ENCODE results near the gene AGAP1. TPM values are rescaled to one million over a fixed set of nuclear protein-coding genes. Genes with fewer than 3 reads are reported as not detected.

AGAP1 gene
- total RNA-seq, 1 donor from 2014 or later, result 39.4 TPM

- H3K27me3 Mint-ChIP-seq (ENCODE audit: low read depth, unreplicated experiment), result peaks cover 2% of the 10 kb centered on the region
- Histone ChIP-seq H3K79me2 (ENCODE audit: insufficient read depth, low read length) (no peaks in the 10 kb centered on the region), H3K9ac (ENCODE audit: low read length) (no peak overlapping the region), H3K27me3 (ENCODE audit: insufficient read depth, low read length) (no peaks in the 10 kb centered on the region), H3K4me2 (ENCODE audit: low read length) (no peak overlapping the region), H3K9me3 (ENCODE audit: insufficient read depth, low read depth, low read length) (no peaks in the 10 kb centered on the region), H3K4me3 (ENCODE audit: insufficient read depth, low read depth, low read length) (no peak overlapping the region), H3K4me1 (ENCODE audit: insufficient read depth, low read length) (no peaks in the 10 kb centered on the region), H3K36me3 (ENCODE audit: insufficient read depth, low read length) (no peaks in the 10 kb centered on the region), H4K20me1 (ENCODE audit: insufficient read depth, low read length) (peaks cover 82% of the 10 kb centered on the region), H2AFZ (ENCODE audit: low read depth, low read length) (no peak overlapping the region), H3K27ac (ENCODE audit: low read depth, low read length) (no peak overlapping the region)
- no peak for FAIRE-seq
- no peak overlapping the region for H3K4me3 Mint-ChIP-seq (ENCODE audit: unreplicated experiment)
- no peak for DNase-seq (ENCODE audit: low read depth)
- TF ChIP-seq EZH2 (IDR thresholded peaks at IDR 0.05; ENCODE audit: insufficient read depth, low read length) (no peak), CTCF (IDR thresholded peaks at IDR 0.05; ENCODE audit: insufficient read depth, low read depth, low read length) (no peak)
- peaks cover 2% of the 10 kb centered on the region for H3K9me3 Mint-ChIP-seq (ENCODE audit: unreplicated experiment)
- H3K27ac Mint-ChIP-seq (ENCODE audit: unreplicated experiment), result no peak overlapping the region
- H3K4me1 Mint-ChIP-seq (ENCODE audit: low read depth, unreplicated experiment), result peaks cover 4% of the 10 kb centered on the region
- H3K36me3 Mint-ChIP-seq (ENCODE audit: low read depth, unreplicated experiment), result peaks cover 9% of the 10 kb centered on the region
Observed at GRCh38 chr2:235598026-235598425, 104.2 kb downstream of the AGAP1 start.

- H3K27ac ChIP-seq (ENCODE audit: low read depth, low read length), result no peak overlapping the region
Observed at GRCh38 chr2:235598532-235599531, 105.0 kb downstream of the AGAP1 start.

More at GRCh38 chr2:235598532-235599531, 105.0 kb downstream of the AGAP1 start:
- Mint-ChIP-seq H3K27me3 (ENCODE audit: low read depth, unreplicated experiment) (peaks cover 2% of the 10 kb centered on the region), H3K9me3 (ENCODE audit: unreplicated experiment) (peaks cover 4% of the 10 kb centered on the region), H3K36me3 (ENCODE audit: low read depth, unreplicated experiment) (peaks cover 9% of the 10 kb centered on the region), H3K27ac (ENCODE audit: unreplicated experiment) (no peak overlapping the region), H3K4me3 (ENCODE audit: unreplicated experiment) (no peak overlapping the region), H3K4me1 (ENCODE audit: low read depth, unreplicated experiment) (peaks cover 4% of the 10 kb centered on the region)
- H4K20me1 ChIP-seq (ENCODE audit: insufficient read depth, low read length), result peaks cover 83% of the 10 kb centered on the region
- H2AFZ ChIP-seq (ENCODE audit: low read depth, low read length), result no peak overlapping the region
- no peaks in the 10 kb centered on the region for H3K9me3 ChIP-seq (ENCODE audit: insufficient read depth, low read depth, low read length)
- no peak overlapping the region for H3K9ac ChIP-seq (ENCODE audit: low read length)
- FAIRE-seq (no peak), DNase-seq (ENCODE audit: low read depth) (no peak)
- no peaks in the 10 kb centered on the region for H3K4me1 ChIP-seq (ENCODE audit: insufficient read depth, low read length)
- H3K4me3 ChIP-seq (ENCODE audit: insufficient read depth, low read depth, low read length), result no peak overlapping the region
- no peaks in the 10 kb centered on the region for H3K27me3 ChIP-seq (ENCODE audit: insufficient read depth, low read length)
- H3K4me2 ChIP-seq (ENCODE audit: low read length), result no peak overlapping the region
- TF ChIP-seq CTCF (IDR thresholded peaks at IDR 0.05; ENCODE audit: insufficient read depth, low read depth, low read length) (no peak), EZH2 (IDR thresholded peaks at IDR 0.05; ENCODE audit: insufficient read depth, low read length) (no peak)
- H3K79me2 ChIP-seq (ENCODE audit: insufficient read depth, low read length), result no peaks in the 10 kb centered on the region
- H3K36me3 ChIP-seq (ENCODE audit: insufficient read depth, low read length), result no peaks in the 10 kb centered on the region
